DOHH2 (cell line): Measurements from ENCODE around the gene ZMIZ1.

ENCODE experiments used
- H3F3A ChIP-seq: fragments of 200-600 bp; sonication (generic), shearing (Covaris generic); 2 replicates; pipeline ENCODE4 v1.6.0; 2016; ENCODE audit warnings: antibody characterized with exemption, mild to moderate bottlenecking; ENCODE audit not compliant: control insufficient read depth, insufficient read depth
- H3K27ac ChIP-seq: fragments of 200-600 bp; sonication (generic); 2 replicates; pipeline ENCODE4 v1.5.1; 2014; ENCODE audit warnings: low read depth, mild to moderate bottlenecking, low read length, moderate library complexity
- H3K27me3 ChIP-seq: fragments of 200-600 bp; sonication (generic); 2 replicates; pipeline ENCODE4 v1.6.1; 2014; ENCODE audit warnings: mild to moderate bottlenecking, low read length, mixed read lengths; ENCODE audit not compliant: control insufficient read depth
- H3K36me3 ChIP-seq: fragments of 200-600 bp; sonication (generic); 2 replicates; pipeline ENCODE4 v1.6.1; 2014; ENCODE audit warnings: mild to moderate bottlenecking, low read length, moderate library complexity, mixed read lengths; ENCODE audit not compliant: control insufficient read depth
- H3K4me1 ChIP-seq: fragments of 200-600 bp; sonication (generic); 2 replicates; pipeline ENCODE4 v1.6.1; 2014; ENCODE audit warnings: mild to moderate bottlenecking, low read length, mixed read lengths; ENCODE audit not compliant: control insufficient read depth
- H3K4me2 ChIP-seq: fragments of 200-600 bp; sonication (generic); 2 replicates; pipeline ENCODE4 v1.6.0; 2014; ENCODE audit warnings: mild to moderate bottlenecking, low read length, moderate library complexity
- H3K4me3 ChIP-seq: fragments of 200-600 bp; sonication (generic); 2 replicates; pipeline ENCODE4 v1.5.1; 2014; ENCODE audit warnings: mild to moderate bottlenecking, low read length, mixed read lengths
- H3K79me2 ChIP-seq: fragments of 200-600 bp; sonication (generic); 2 replicates; pipeline ENCODE4 v1.6.1; 2014; ENCODE audit warnings: mild to moderate bottlenecking, low read length, mixed read lengths; ENCODE audit not compliant: control insufficient read depth
- H3K9me2 ChIP-seq: fragments of 200-600 bp; sonication (generic); replicated peaks from 2 replicates; pipeline ENCODE4 v1.6.1; 2014; ENCODE audit warnings: mild to moderate bottlenecking, low read length, mixed read lengths; ENCODE audit not compliant: control insufficient read depth
- H3K9me3 ChIP-seq: fragments of 200-600 bp; sonication (generic); 2 replicates; pipeline ENCODE4 v1.6.1; 2014; ENCODE audit warnings: antibody characterized with exemption, low read length, mixed read lengths; ENCODE audit not compliant: control insufficient read depth, insufficient read depth
- H4K20me1 ChIP-seq: fragments of 200-600 bp; sonication (generic); 2 replicates; pipeline ENCODE4 v1.6.0; 2014; ENCODE audit warnings: low read depth, mild to moderate bottlenecking, antibody characterized with exemption, low read length, moderate library complexity; ENCODE audit not compliant: control insufficient read depth, insufficient read depth
- CTCF ChIP-seq: fragments of 200-600 bp; sonication (generic); IDR thresholded peaks from one replicate; pipeline ENCODE4 v1.5.1; 2014; ENCODE audit warnings: antibody characterized with exemption, mild to moderate bottlenecking, low read depth, low read length; ENCODE audit not compliant: poor library complexity, severe bottlenecking
- EZH2phosphoT487 ChIP-seq: fragments of 200-600 bp; sonication (generic); IDR thresholded peaks from 2 replicates; pipeline ENCODE4 v1.6.1; 2017; ENCODE audit warnings: borderline replicate concordance, mild to moderate bottlenecking, antibody characterized with exemption, low read length, moderate library complexity, mixed read lengths

ZMIZ1 gene

GRCh38 chr10:79293841-79294581, 225.2 kb downstream of the ZMIZ1 start:
- no peaks in the 10 kb centered on the region for H3K9me2 ChIP-seq
- H3K9me3 ChIP-seq, result no peaks in the 10 kb centered on the region
- no peaks in the 10 kb centered on the region for H3K79me2 ChIP-seq
- H3K4me1 ChIP-seq, result no peaks in the 10 kb centered on the region
- H3K4me2 ChIP-seq, result no peak overlapping the region
- H3K4me3 ChIP-seq, result no peak overlapping the region
- H3K27ac ChIP-seq, result no peak overlapping the region
- H3K27me3 ChIP-seq, result no peaks in the 10 kb centered on the region
- no peaks in the 10 kb centered on the region for H3F3A ChIP-seq
- peaks cover 26% of the 10 kb centered on the region for H3K36me3 ChIP-seq
- H4K20me1 ChIP-seq, result no peaks in the 10 kb centered on the region
- TF ChIP-seq CTCF (no peak), EZH2phosphoT487 (no peak)

DNA sequence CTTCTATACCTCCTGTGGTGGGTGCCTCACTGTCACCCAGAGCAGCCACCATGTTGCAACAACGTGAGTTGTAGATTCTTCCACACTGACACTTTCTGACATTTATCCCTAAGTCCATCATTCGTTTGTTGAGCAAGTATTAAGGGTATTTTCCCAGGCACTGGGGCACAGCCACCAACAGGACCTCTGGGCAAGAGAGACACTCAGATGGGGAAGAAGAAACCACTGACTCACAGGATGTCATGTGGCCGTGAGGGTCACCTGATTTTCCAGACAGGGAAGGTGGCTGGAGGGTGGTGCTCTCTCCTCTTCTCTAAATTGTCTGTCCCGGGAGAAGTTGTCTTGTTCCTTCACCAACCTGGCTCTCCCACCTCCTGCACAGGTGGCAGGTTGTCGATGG, 226.8 kb downstream of the ZMIZ1 start:
- Histone ChIP-seq H3K79me2 (no peaks in the 10 kb centered on the region), H3K4me2 (no peak overlapping the region), H3K9me3 (no peaks in the 10 kb centered on the region), H3K27ac (no peak overlapping the region), H3K27me3 (no peaks in the 10 kb centered on the region), H3K4me3 (no peak overlapping the region), H3K4me1 (no peaks in the 10 kb centered on the region), H3K36me3 (peaks cover 33% of the 10 kb centered on the region), H3F3A (no peaks in the 10 kb centered on the region), H4K20me1 (no peaks in the 10 kb centered on the region), H3K9me2 (no peaks in the 10 kb centered on the region)
- TF ChIP-seq CTCF, result no peak
- TF ChIP-seq EZH2phosphoT487, result no peak

- Histone ChIP-seq H3K4me3 (no peak overlapping the region), H3K27ac (no peak overlapping the region), H3K79me2 (no peaks in the 10 kb centered on the region), H3K9me3 (no peaks in the 10 kb centered on the region), H3K36me3 (peaks cover 42% of the 10 kb centered on the region), H3K4me2 (no peak overlapping the region), H4K20me1 (no peaks in the 10 kb centered on the region), H3K4me1 (no peaks in the 10 kb centered on the region), H3K27me3 (no peaks in the 10 kb centered on the region), H3F3A (no peaks in the 10 kb centered on the region), H3K9me2 (no peaks in the 10 kb centered on the region)
- TF ChIP-seq CTCF (no peak), EZH2phosphoT487 (no peak)
Measured at GRCh38 chr10:79296431-79296830, 227.7 kb downstream of the ZMIZ1 start.
